IMR-90 (cell line): Measurements from ENCODE around the gene RRN3.
"Not testable (repeated sequence)": the region's sequence is repeated elsewhere in the genome, so short reads cannot be mapped to it uniquely, and the experiment has no call there.

ENCODE experiments used
- BHLHE40 ChIP-seq: fragments of 150-350 bp; IDR thresholded peaks from 2 replicates; pipeline ENCODE4 v1.6.1; 2016; ENCODE audit warnings: mild to moderate bottlenecking, low read depth, low read length
- CEBPB ChIP-seq: IDR thresholded peaks from 2 replicates; pipeline ENCODE4 v1.6.1; 2012; ENCODE audit warnings: low read depth, low read length, improper control_type of control experiment
- MAZ ChIP-seq: IDR thresholded peaks from 2 replicates; pipeline ENCODE4 v1.6.1; 2012; ENCODE audit warnings: low read depth, mild to moderate bottlenecking, low read length, improper control_type of control experiment, moderate library complexity, borderline replicate concordance
- MXI1 ChIP-seq: IDR thresholded peaks from 2 replicates; pipeline ENCODE4 v1.6.1; 2012; ENCODE audit warnings: low read depth, mild to moderate bottlenecking, low read length, moderate library complexity, borderline replicate concordance
- POLR2A ChIP-seq: IDR thresholded peaks from 2 replicates; pipeline ENCODE4 v1.6.1; 2012; ENCODE audit warnings: mild to moderate bottlenecking, low read depth, low read length
- RAD21 ChIP-seq: IDR thresholded peaks from 2 replicates; pipeline ENCODE4 v1.6.1; 2012; ENCODE audit warnings: low read length, improper control_type of control experiment
- RFX5 ChIP-seq: IDR thresholded peaks from 2 replicates; pipeline ENCODE4 v1.8.0; 2012; ENCODE audit warnings: low read depth, mild to moderate bottlenecking, low read length, moderate library complexity
- TF ChIP-seq, protein P1 (sequence below): conservative IDR thresholded peaks from 2 replicates; pipeline ENCODE4 v1.5.1; 2012; ENCODE audit warnings: mild to moderate bottlenecking, low read depth, low read length, improper control_type of control experiment
- TF ChIP-seq, protein P2 (sequence below): fragments of 150-350 bp; IDR thresholded peaks from 2 replicates; pipeline ENCODE4 v1.6.1; 2016; ENCODE audit warnings: low read depth, mild to moderate bottlenecking, low read length, moderate library complexity, borderline replicate concordance

DNA sequence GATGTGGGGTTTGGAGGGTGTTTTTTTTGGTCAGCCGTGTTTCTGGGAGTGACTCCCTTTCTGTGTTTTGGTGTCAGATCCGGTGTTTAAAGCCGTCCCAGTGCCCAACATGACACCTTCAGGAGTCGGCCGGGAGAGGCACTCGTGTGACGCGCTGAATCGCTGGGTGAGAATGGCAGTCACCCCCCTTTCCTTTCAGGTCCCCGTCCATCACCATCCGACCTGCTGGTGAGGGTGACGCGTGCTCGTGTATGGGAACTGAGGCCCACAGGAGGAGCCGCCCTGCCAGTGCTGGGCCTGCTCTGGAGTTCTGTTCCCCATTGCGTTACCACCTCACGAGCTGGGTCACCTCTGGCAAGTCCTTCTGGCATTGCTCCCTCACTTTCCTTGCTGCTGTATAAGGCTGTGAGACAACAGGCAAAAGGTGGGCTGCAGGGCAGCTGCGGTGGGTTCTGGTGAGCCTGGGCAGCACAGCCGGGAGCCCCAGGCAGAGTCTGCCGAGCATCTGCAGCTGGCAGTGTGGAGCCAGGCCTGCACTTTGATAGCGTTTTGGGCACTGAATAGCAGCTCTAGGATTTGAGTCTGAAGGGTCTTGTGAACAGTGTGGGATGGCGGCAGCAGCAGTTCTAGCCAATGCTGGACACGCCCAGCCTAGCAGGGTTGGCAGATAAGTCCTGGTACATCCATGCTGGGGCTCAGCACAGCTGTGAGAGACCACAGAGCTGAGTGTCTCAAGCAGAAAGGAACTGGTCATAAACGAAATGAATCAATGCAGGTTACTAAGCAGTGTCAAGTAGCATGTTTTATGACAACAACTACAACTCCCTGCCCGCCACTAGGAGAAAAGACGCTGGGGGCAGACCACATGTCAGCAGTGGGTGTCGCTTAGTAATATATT is 65.0 kb downstream of the RRN3 start:
- TF ChIP-seq RAD21, POLR2A, CEBPB, BHLHE40, MAZ, RFX5, MXI1: not testable (repeated sequence)
- TF ChIP-seq, protein P1, sequence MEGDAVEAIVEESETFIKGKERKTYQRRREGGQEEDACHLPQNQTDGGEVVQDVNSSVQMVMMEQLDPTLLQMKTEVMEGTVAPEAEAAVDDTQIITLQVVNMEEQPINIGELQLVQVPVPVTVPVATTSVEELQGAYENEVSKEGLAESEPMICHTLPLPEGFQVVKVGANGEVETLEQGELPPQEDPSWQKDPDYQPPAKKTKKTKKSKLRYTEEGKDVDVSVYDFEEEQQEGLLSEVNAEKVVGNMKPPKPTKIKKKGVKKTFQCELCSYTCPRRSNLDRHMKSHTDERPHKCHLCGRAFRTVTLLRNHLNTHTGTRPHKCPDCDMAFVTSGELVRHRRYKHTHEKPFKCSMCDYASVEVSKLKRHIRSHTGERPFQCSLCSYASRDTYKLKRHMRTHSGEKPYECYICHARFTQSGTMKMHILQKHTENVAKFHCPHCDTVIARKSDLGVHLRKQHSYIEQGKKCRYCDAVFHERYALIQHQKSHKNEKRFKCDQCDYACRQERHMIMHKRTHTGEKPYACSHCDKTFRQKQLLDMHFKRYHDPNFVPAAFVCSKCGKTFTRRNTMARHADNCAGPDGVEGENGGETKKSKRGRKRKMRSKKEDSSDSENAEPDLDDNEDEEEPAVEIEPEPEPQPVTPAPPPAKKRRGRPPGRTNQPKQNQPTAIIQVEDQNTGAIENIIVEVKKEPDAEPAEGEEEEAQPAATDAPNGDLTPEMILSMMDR = not testable (repeated sequence)
- TF ChIP-seq, protein P2, sequence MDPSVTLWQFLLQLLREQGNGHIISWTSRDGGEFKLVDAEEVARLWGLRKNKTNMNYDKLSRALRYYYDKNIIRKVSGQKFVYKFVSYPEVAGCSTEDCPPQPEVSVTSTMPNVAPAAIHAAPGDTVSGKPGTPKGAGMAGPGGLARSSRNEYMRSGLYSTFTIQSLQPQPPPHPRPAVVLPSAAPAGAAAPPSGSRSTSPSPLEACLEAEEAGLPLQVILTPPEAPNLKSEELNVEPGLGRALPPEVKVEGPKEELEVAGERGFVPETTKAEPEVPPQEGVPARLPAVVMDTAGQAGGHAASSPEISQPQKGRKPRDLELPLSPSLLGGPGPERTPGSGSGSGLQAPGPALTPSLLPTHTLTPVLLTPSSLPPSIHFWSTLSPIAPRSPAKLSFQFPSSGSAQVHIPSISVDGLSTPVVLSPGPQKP = not testable (repeated sequence)
